NB4 (cell line): ENCODE results near the gene SLC39A11.

Experiments
- MYC ChIP-seq: IDR thresholded peaks from 2 replicates; pipeline ENCODE4 v1.6.1; 2011; ENCODE audit warnings: low read depth, low read length
- POLR2A ChIP-seq: IDR thresholded peaks from 2 replicates; pipeline ENCODE4 v1.6.1; 2011; ENCODE audit warnings: mild to moderate bottlenecking; ENCODE audit not compliant: insufficient read length; ENCODE audit errors: extremely low read depth
- TF ChIP-seq, protein P1 (sequence below): IDR thresholded peaks from one replicate; pipeline ENCODE4 v1.5.1; 2012; ENCODE audit warnings: low read depth, low read length
- TF ChIP-seq, protein P2 (sequence below): IDR thresholded peaks from 2 replicates; pipeline ENCODE4 v1.6.1; 2011; ENCODE audit warnings: low read depth, low read length

DNA sequence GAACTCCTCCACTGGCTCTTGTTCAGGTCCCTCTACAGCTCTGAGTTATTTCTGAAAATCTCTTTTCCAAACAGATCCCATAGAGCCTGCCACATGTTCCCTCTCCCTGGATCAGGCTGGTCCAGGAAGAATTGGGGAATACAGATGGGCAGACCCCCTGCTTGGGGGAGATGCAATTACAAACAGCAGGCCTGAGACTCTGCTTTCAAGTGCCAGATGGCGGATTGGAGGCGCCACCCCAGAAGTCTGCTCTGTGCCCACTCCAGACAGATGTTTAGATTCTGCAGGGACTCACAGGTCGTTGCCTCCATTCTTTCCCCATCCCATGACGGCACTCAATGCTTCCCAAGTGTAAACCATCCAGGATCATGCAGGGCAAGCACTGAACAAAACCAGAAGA lies 316.6 kb downstream of the SLC39A11 start:
- TF ChIP-seq POLR2A, result no peak
- TF ChIP-seq, protein P1, sequence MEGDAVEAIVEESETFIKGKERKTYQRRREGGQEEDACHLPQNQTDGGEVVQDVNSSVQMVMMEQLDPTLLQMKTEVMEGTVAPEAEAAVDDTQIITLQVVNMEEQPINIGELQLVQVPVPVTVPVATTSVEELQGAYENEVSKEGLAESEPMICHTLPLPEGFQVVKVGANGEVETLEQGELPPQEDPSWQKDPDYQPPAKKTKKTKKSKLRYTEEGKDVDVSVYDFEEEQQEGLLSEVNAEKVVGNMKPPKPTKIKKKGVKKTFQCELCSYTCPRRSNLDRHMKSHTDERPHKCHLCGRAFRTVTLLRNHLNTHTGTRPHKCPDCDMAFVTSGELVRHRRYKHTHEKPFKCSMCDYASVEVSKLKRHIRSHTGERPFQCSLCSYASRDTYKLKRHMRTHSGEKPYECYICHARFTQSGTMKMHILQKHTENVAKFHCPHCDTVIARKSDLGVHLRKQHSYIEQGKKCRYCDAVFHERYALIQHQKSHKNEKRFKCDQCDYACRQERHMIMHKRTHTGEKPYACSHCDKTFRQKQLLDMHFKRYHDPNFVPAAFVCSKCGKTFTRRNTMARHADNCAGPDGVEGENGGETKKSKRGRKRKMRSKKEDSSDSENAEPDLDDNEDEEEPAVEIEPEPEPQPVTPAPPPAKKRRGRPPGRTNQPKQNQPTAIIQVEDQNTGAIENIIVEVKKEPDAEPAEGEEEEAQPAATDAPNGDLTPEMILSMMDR, result no peak
- TF ChIP-seq, protein P2, sequence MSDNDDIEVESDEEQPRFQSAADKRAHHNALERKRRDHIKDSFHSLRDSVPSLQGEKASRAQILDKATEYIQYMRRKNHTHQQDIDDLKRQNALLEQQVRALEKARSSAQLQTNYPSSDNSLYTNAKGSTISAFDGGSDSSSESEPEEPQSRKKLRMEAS, result no peak
- no peak for TF ChIP-seq MYC
